HG03460 (cell line): ENCODE data around the gene KCNJ16.

Experiments used
- ATAC-seq: cut with Tn5 transposase; IDR thresholded peaks from one replicate; pipeline ENCODE4 v1.9.1; 2021; ENCODE audit not compliant: unreplicated experiment

The KCNJ16 gene

DNA sequence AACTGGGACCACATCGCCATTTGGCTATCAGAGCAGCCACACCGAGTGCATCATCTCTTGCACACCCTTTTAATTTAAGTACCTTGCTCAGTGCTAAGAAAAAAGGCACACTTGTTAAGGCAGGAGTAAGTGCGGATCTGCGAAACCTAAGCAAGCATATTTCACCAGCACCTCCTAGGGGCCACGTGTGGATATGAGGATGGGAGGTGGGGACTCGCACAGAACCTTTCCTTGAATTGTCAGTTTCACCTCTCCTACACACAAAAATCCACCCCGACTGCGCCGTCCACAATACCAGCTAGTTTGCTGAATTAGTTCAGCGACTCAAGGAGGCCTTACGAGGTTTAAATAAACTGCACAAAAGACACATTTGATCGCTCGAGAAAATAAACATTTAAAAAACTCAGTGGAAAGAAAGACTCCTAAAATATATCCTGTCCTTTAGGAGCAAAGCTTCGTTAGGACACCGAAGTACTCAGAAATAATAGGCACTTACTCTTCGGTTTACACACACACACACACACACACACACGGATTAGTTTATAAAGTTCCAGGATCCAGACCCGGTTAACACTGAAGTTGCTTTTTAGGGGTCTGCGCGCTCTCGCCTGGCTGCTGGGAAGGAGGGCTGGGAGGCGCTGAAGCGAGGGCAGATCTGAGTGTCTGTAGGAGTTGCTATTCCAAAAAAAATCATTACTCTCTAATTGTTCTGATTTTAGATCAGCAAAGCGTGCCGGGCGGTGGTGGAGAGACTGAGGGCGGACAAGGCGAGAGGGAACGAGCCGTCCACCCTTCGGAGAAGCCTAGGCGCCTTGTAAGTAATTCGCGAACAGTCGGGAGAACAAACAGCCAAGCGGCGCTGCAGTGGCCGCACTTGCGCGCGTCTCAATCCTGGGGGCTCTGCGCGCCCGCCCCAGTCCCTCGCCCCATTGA, 93.3 kb downstream of the KCNJ16 start:
- peak; percentile 28 for ATAC-seq

DNA sequence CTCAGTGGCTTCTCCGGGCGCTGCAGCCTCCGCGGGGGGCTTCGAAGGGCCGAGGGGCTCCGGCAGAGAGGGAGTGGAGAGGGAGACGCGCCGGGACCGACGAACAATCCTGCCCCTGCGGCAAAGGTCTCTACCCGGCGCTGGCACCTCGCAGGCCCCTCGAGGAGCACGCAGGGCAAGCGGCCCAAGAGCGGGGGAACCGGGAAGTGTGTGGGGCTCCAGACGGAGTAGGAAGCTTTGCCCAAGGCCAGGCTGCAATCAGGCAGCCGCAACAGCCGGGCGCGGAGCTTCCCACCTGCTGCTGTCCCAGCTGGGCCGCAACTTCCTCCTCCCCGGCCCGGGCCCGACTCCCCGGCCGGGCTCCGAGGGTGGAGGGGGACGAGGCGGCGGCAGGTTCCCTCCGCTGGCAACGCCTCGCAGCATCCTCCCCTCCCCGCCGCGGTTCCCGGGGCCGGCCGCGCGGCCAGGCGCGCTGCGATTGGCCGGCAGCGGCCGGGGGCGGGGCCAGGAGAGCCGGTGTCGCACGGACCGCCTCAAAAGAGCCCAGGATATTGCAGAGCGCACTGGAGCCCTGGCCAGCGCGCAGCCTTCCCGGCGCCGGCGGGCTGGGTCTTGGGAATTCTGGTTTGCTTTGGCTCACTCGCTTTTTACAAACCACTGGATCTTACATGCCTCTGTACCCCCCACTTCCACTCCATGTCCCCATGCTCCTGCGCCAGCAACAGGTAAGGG, 94.1 kb downstream of the KCNJ16 start, which contains the start of gene KCNJ2:
TSS of gene KCNJ2 (plus strand) at position 556 of the 732 bp plus-strand sequence. CDS start 5,508 bp downstream, outside the sequence.
- peak; percentile 93 for ATAC-seq

DNA sequence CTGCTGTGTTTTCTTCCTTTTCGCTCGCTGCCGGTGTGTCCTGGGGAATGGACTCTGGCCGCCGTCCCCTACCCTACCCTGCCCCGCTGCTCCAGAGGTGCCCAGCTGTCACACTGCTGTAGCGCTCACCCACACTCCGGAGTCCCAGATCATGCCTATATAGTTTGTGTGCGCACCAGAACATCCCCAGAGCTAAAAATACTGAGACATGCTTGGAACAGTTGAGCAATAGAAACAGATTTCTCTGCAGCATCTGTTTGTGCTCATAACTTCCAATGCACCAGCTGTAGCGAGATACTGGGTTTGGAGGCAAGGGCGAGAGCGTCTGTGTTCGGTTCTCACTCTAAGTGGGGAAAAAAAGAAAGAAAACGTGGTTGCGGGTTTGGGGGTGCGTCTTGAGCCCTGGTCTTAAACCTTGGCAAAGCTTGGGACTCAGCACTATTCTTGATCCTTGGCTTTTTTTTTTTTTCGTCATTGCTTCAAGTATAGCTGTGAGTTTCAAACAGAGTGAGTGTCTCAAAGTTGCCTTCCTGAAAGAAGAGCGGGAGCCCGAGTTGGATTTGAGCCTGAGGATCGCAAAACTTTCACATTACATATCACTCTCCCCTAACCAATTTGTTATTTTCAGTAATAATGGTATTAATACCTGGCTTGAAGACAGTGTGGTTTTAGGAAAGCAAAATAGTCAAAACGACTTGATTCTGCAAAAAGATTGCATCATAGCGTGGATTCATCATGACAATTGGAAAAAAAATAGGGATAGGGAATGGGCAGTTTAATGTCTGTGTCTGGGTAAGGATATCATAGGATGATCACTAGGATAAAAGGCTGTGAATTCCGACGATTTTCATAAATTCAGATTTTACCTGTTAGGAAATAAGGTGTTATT, 94.9 kb downstream of the KCNJ16 start:
- ATAC-seq = no peak

DNA sequence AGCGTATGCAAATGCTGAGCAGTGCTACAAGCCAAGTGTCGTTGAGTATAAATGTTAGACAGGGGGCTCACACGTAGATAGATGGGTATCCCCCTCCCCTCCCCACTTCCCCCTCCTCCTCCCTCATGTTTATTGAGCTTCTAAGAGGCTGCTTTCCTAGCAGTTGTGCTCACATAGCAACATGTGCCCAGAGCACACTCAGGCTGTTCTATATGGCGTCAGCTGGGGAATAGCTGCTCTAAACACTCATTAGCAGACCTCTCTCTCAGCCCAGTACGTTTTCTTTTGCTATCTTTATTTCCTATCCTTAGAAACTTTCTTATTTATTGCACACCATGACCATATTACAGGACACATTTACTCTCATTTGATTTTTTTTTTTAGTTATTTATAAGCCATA, 96.1 kb downstream of the KCNJ16 start:
- no peak for ATAC-seq

DNA sequence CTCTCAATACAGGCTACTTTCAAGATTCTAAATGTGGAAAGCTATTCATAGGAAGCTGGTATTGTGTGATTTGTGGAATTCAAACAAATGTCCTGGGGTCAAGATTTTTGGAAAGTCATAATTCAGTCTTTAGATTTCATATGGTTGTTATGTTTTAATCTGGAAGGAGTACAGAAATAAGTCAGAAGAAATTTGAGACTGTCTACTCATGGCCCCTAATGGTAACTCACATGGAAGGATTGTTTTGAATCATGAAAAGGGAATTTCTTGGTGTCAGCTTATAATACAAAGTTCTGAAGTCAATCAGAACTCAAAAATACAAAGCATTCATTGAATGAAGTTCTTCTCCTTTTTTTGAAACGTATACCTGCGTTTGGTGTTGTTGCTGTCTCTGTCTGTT, 97.4 kb downstream of the KCNJ16 start:
- no peak for ATAC-seq

DNA sequence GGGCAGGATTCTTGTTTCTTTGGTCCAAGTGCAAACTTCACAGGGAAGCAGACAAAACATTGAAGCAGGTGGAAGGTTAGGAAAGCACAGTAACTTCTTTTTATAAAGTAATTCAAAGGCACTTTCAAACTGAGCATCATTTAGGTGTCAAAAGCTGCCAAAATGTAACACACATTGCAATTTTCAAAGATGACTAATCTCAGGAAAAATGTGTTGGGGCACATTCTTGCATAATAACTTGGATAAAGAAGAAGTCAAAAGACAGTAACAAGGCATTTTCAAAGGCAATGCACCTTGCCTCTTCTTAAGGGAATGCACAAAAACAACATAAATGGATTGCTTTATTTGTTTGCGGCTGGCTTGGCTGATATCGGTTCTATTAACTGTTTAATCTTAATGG, 97.9 kb downstream of the KCNJ16 start:
- no peak for ATAC-seq

DNA sequence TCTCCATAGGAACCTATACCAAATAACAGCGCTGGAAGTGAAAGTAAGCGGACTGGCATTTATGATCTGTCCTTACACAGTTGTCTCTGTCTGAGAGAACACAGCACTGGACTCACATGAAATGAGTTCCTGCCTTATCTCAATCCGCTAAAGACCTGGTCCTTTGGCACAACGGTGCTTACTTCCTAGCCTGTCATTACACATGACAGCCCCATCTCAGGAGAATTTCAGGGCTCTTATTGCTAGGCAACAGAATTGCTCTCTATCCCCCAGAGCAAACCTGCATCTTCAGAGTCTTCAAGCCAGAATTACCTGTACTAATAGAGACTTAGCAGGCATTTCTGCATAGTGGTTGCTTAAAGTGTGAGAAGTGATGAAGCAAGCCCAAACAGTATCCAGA, 98.7 kb downstream of the KCNJ16 start:
- ATAC-seq = no peak

DNA sequence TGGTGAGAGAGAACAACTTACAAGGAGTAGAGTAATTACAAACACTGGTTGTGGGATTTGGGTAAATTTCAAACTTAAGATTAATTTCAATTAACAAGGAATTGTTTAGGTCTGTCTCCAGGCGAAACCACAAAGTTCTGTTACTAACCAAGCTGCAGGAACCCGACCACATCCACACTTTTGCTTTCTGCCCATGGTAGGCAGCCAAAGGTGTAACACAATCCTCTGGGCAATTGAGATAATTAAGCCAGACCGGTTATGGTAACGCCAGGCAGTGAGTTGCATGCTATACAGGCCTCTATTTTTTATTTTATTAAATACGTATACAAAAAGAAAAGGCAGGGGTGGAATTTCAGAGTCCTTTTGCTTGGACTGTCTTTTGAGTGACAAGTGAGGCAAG, 106.4 kb downstream of the KCNJ16 start:
- ATAC-seq = no peak

DNA sequence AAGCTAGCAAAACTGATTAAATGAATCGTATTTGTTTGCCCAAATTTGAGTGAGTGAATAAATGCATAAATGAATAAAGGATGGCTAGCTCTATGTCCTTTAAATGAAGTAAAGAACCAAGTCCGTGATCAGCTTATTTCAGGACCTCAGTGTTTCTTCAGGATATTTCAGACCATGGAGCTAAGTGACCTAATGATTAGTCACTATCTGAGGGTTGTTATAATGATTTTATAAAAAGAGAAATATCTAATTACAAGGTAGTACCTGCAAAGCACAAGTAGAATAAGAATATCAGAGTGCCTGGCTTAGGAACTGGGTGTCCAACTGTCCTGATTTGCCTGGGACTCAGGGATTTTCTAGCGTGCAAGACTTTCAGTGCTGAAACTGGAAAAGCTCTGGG, 106.8 kb downstream of the KCNJ16 start:
- no peak for ATAC-seq

DNA sequence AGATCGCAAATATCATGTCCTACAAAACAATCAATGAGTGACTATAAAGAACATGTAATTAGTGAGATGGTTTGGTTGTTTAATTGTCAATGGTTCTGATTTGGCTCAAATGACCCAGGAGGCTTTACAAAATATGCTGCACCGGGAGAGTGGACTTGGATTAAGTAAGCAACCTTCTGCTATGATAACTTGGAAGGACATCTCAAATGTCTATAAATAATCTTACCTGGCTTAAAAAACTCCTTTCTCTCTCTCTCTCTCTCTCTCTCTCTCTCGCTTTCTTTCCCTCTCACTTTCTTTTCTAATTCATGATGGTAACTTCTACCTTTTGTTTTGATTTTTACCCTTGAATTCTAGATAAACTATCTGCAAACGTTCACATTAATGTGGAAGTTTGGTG, 108.5 kb downstream of the KCNJ16 start:
- ATAC-seq = no peak

DNA sequence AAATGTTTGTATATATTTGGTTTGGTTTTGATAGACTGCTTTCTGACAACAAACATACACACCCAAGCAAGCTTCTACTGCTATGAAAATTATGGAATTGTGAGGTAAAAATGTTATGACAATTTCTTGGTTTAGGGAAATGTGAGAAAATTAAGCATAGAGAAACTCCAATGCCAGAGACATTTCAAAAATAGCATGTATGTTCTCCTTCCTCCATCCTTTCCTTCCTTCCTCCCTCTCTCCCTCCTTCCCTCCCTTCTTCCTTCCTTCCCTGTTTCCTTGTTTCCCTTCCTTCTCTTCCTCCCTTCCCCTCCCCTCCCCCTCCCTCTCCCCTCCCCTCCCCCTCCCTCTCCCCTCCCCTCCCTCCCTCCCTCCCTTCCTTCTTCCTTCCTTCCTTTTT, 109.2 kb downstream of the KCNJ16 start:
- no peak for ATAC-seq

DNA sequence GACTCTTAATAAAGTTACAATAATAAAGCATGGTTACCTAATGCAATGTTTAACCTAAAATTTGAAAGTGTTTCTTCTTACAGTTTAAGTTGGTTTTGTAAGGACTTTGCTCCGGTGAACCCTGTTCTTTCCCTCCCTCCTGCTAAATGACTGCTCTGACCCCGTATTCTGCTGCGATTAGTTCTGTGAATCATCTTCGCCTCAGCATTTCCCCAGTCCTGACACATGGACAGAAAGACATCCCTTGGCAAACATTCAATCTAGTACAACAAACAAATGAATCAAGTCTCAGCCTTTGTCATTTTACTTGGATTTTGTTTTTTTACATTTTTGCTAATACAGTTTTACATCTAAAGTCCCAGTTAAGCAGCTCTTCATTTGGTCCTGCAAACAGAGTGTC, 109.7 kb downstream of the KCNJ16 start:
- no peak for ATAC-seq
